WI38 (cell line): Measurements from ENCODE around the gene NAALADL2.

ENCODE experiments used
- H3K4me3 ChIP-seq: 2 replicates; pipeline ENCODE4 v1.5.1; 2011; ENCODE audit warnings: low read depth, mild to moderate bottlenecking, control low read depth, low read length
- CTCF ChIP-seq: IDR thresholded peaks from 2 replicates; pipeline ENCODE4 v1.5.1; 2012; ENCODE audit warnings: low read depth, mild to moderate bottlenecking, control low read depth, low read length

Gene NAALADL2

GRCh38 chr3:175311404-175311803 lies 452.3 kb downstream of the NAALADL2 start:
- TF ChIP-seq CTCF = no peak
- H3K4me3 ChIP-seq = no peak overlapping the region

- TF ChIP-seq CTCF = no peak
- H3K4me3 ChIP-seq = no peak overlapping the region
Measured at GRCh38 chr3:175311946-175312345, 452.8 kb downstream of the NAALADL2 start.

- H3K4me3 ChIP-seq = no peak overlapping the region
- TF ChIP-seq CTCF = no peak
Measured at GRCh38 chr3:175312791-175313190, 453.7 kb downstream of the NAALADL2 start.

GRCh38 chr3:175316799-175317198 lies 457.7 kb downstream of the NAALADL2 start:
- TF ChIP-seq CTCF = no peak
- H3K4me3 ChIP-seq = no peak overlapping the region

GRCh38 chr3:175325440-175325839 lies 466.3 kb downstream of the NAALADL2 start:
- no peak overlapping the region for H3K4me3 ChIP-seq
- no peak for TF ChIP-seq CTCF

GRCh38 chr3:175326041-175326440 lies 466.9 kb downstream of the NAALADL2 start:
- H3K4me3 ChIP-seq = no peak overlapping the region
- no peak for TF ChIP-seq CTCF

- H3K4me3 ChIP-seq = no peak overlapping the region
- no peak for TF ChIP-seq CTCF
Measured at GRCh38 chr3:175329373-175329772, 470.2 kb downstream of the NAALADL2 start.
